Upper lobe of left lung (tissue), 6 donors: ENCODE data around the gene EGF. TPM values are rescaled to one million over a fixed set of nuclear protein-coding genes. Genes with fewer than 3 reads are reported as not detected.

ENCODE experiments used
- ATAC-seq, 2 donors: fragments of 200-7000 bp; cut with Tn5 transposase; one replicate each; pipeline ENCODE4 v1.9.1; 2022; ENCODE audit warnings: mild to moderate bottlenecking in 2 of 2, moderate library complexity in 2 of 2; ENCODE audit not compliant: low FRiP score in 2 of 2
- DNase-seq, 2 donors: peaks; one replicate each; pipeline ENCODE4 v3.0.0-alpha.2; 2019 to 2020
- H3K27ac ChIP-seq, 4 donors: fragments of 200-600 bp; sonication (generic); one replicate each; pipeline ENCODE4 v1.5.1; 2016 to 2019
- H3K27me3 ChIP-seq, 4 donors: fragments of 200-600 bp; sonication (generic); one replicate each; pipeline ENCODE4 v1.5.1; 2017 to 2019
- H3K36me3 ChIP-seq, 4 donors: fragments of 200-600 bp; sonication (generic); one replicate each; pipeline ENCODE4 v1.5.1; 2016 to 2019
- H3K4me1 ChIP-seq, 4 donors: fragments of 200-600 bp; sonication (generic); one replicate each; pipeline ENCODE4 v1.5.1; 2018 to 2019
- H3K4me3 ChIP-seq, 4 donors: fragments of 200-600 bp; sonication (generic); one replicate each; pipeline ENCODE4 v1.5.1; 2017 to 2019; ENCODE audit warnings: mild to moderate bottlenecking in 2 of 4, moderate library complexity in 1 of 4
- H3K9me3 ChIP-seq, 4 donors: fragments of 200-600 bp; sonication (generic); one replicate each; pipeline ENCODE4 v1.5.1; 2018 to 2019
- EP300 ChIP-seq, 4 donors: sonication (generic); formaldehyde crosslinking; IDR thresholded peaks; one replicate each; pipeline ENCODE4 v1.5.1; 2017; ENCODE audit warnings: antibody characterized with exemption in 4 of 4, control low read depth in 2 of 4
- POLR2A ChIP-seq, 4 donors: fragments of 450-650 bp; IDR thresholded peaks; one replicate each; pipeline ENCODE4 v1.5.1; 2016 to 2017; ENCODE audit warnings: antibody characterized with exemption in 4 of 4, mild to moderate bottlenecking in 2 of 4
- POLR2AphosphoS5 ChIP-seq, 2 donors: sonication (generic); formaldehyde crosslinking; IDR thresholded peaks; one replicate each; pipeline ENCODE4 v1.5.1; 2017; ENCODE audit warnings: antibody characterized with exemption in 2 of 2
- WGBS, 2 donors: methylation state at CpG; one replicate each; pipeline ENCODE4 v1.1.5; 2017 to 2018; 5-methylcytosine and 5-hydroxymethylcytosine counted together
- total RNA-seq, 6 donors: library from RNA; depleted of rRNA in 4 of 6; stranded (reverse); fragments of >200 nt in 4 of 6; gene quantifications; one replicate each; pipeline versions ENCODE4 v1.1.0 to v1.2.1, GENCODE V29; 2016 to 2021
- TF ChIP-seq, protein P1 (sequence below), 6 experiments: fragments of 450-650 bp in 4 of 6; fragments of 200-600 bp in 2 of 6; sonication (generic) in 2 of 6; IDR thresholded peaks; one replicate each; pipeline ENCODE4 v1.5.1; 2016 to 2019; ENCODE audit warnings: antibody characterized with exemption in 6 of 6
- donor health status: DM: no; HTN: no; CAD: no; lungs with moderate emphysema.
- donor health status: DM: no; HTN: yes; CAD: no; lungs with severe emphysema.

The EGF gene
- total RNA-seq, 6 donors from 2014 or later = 1.5 to 10.1 (median 5.3) TPM

DNA sequence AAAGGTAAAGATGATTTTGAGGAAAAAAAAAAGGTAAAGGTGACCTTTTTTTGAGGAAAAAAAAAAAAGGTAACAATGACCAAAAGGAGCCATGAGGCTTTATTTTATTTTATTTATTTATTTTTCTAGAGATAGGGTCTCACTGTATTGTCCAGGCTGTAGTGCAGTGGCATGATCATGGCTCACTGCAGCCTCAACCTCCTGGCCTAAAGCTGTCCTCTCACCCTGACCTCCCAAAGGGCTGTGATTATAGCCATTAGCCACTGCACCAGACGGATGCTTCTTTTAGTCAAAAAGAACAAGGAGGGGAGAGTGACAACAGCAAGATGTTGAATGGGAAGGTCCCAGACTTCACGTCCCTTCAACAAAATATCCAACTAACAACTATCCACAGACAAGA lies 34.3 kb upstream of the EGF start:
- H3K27me3 ChIP-seq = no peaks in the 10 kb centered on the region
- no peaks in the 10 kb centered on the region for H3K4me1 ChIP-seq
- no peak for TF ChIP-seq POLR2A (IDR thresholded peaks at IDR 0.05)
- TF ChIP-seq POLR2AphosphoS5 (IDR thresholded peaks at IDR 0.05) = no peak
- TF ChIP-seq, protein P1, sequence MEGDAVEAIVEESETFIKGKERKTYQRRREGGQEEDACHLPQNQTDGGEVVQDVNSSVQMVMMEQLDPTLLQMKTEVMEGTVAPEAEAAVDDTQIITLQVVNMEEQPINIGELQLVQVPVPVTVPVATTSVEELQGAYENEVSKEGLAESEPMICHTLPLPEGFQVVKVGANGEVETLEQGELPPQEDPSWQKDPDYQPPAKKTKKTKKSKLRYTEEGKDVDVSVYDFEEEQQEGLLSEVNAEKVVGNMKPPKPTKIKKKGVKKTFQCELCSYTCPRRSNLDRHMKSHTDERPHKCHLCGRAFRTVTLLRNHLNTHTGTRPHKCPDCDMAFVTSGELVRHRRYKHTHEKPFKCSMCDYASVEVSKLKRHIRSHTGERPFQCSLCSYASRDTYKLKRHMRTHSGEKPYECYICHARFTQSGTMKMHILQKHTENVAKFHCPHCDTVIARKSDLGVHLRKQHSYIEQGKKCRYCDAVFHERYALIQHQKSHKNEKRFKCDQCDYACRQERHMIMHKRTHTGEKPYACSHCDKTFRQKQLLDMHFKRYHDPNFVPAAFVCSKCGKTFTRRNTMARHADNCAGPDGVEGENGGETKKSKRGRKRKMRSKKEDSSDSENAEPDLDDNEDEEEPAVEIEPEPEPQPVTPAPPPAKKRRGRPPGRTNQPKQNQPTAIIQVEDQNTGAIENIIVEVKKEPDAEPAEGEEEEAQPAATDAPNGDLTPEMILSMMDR (IDR thresholded peaks at IDR 0.05) = no peak
- no peak for TF ChIP-seq EP300 (IDR thresholded peaks at IDR 0.05)
- ATAC-seq (no peak), DNase-seq (no peak)
- H3K36me3 ChIP-seq = no peaks in the 10 kb centered on the region
- H3K27ac ChIP-seq = no peak overlapping the region
- no peaks in the 10 kb centered on the region for H3K9me3 ChIP-seq
- no peak overlapping the region for H3K4me3 ChIP-seq
- 72 to 84% methylated on average over 2 of the region's 2 CpGs for WGBS, 2 donors

DNA sequence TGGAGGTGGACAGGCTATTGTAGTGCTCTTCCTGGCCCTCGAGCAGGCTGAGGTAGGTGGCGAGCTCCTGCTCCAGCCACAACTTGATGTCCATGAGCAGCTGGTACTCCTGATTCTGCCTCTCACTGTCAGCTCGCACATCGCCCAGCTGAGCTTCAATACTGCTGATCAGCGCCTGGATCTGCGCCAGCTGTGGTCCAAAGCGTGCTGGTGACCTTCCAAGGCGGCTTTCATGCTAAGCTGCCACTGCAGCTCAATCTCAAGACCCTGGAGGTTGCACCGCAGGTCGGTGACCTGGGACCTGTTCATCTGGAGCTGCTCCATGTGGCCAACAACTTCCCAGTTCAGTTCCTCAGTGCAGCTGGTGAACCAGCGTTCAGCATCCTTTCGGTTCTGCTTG lies 33.6 kb upstream of the EGF start:
- TF ChIP-seq, protein P1 (IDR thresholded peaks at IDR 0.05) = no peak
- TF ChIP-seq POLR2AphosphoS5 (IDR thresholded peaks at IDR 0.05) = no peak
- TF ChIP-seq POLR2A (IDR thresholded peaks at IDR 0.05) = no peak
- TF ChIP-seq EP300 (IDR thresholded peaks at IDR 0.05) = no peak
- 82 to 88% methylated on average over 12 of the region's 12 CpGs for WGBS, 2 donors
- H3K36me3 ChIP-seq = no peaks in the 10 kb centered on the region
- ATAC-seq (no peak), DNase-seq (no peak)
- H3K27ac ChIP-seq = no peak overlapping the region
- no peaks in the 10 kb centered on the region for H3K27me3 ChIP-seq
- no peak overlapping the region for H3K4me3 ChIP-seq
- H3K4me1 ChIP-seq = no peaks in the 10 kb centered on the region
- no peaks in the 10 kb centered on the region for H3K9me3 ChIP-seq

DNA sequence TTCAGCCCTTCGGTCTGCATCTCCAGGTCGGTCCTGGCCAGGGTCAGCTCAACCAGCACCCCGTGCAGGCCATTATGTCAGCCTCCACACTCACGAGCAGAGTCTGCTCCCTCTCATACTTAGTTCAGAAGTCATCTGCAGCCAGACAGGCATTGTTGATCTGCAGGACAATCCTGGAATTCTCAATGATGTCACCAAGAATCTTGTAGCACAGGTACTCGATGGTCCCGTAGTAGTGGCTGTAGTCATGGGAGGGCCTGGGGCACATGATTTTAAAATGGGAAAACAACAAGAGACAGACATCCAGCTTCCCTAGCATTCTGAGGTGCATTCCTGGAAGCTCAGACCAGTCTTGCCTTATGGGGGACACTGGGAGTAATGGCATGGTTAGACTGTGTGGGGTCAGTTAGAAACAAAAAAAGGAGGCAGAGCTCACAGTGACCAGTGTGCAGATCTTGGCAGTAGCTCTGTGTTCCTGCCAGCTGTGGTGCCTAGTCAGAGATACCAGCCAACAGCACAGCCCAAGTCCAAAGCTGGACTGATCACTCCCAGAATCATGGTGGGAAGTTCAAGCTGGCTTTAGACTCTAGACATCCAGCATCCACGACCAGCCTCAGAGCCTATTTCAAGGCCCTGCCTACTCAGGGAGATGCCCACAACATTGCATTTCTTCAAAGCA lies 32.9 kb upstream of the EGF start:
- 95 to 98% methylated on average over 6 to 7 of the region's 7 CpGs for WGBS, 2 donors
- ATAC-seq (no peak), DNase-seq (no peak)
- Histone ChIP-seq H3K27ac (no peak overlapping the region), H3K9me3 (no peaks in the 10 kb centered on the region), H3K36me3 (no peaks in the 10 kb centered on the region), H3K4me3 (no peak overlapping the region), H3K27me3 (no peaks in the 10 kb centered on the region), H3K4me1 (no peaks in the 10 kb centered on the region)
- TF ChIP-seq POLR2A (IDR thresholded peaks at IDR 0.05) = no peak
- TF ChIP-seq POLR2AphosphoS5 (IDR thresholded peaks at IDR 0.05) = no peak
- TF ChIP-seq EP300 (IDR thresholded peaks at IDR 0.05) = no peak
- TF ChIP-seq, protein P1 (IDR thresholded peaks at IDR 0.05) = no peak

GRCh38 chr4:109886303-109886702 lies 26.4 kb upstream of the EGF start:
- no peaks in the 10 kb centered on the region for H3K36me3 ChIP-seq

More at GRCh38 chr4:109886303-109886702, 26.4 kb upstream of the EGF start:
- DNase-seq (no peak), ATAC-seq (no peak)
- H3K27ac ChIP-seq = no peak overlapping the region
- no peak for TF ChIP-seq POLR2A (IDR thresholded peaks at IDR 0.05)
- TF ChIP-seq POLR2AphosphoS5 (IDR thresholded peaks at IDR 0.05) = no peak
- TF ChIP-seq, protein P1 (IDR thresholded peaks at IDR 0.05) = no peak
- TF ChIP-seq EP300 (IDR thresholded peaks at IDR 0.05) = no peak
- no peaks in the 10 kb centered on the region for H3K4me1 ChIP-seq
- no peaks in the 10 kb centered on the region for H3K9me3 ChIP-seq
- no peaks in the 10 kb centered on the region for H3K27me3 ChIP-seq
- no peak overlapping the region for H3K4me3 ChIP-seq
